ENCODE measurements around the gene GBX1. TPM values are rescaled to one million over a fixed set of nuclear protein-coding genes. Genes with fewer than 3 reads are reported as not detected.

Gene GBX1
- total RNA-seq, 2 donors from 2014 or later, result not detected

- peaks cover 8% of the 10 kb centered on the region for H3K4me1 ChIP-seq (ENCODE audit: control insufficient read depth, insufficient read depth, low read length)
- no peak for DNase-seq
- Mint-ChIP-seq H3K4me1 (peaks cover 15% of the 10 kb centered on the region), H3K9me3 (no peaks in the 10 kb centered on the region), H3K36me3 (ENCODE audit: low read depth) (peaks cover under 1% of the 10 kb centered on the region), H3K4me3 (no peak overlapping the region), H3K27ac (no peak overlapping the region), H3K27me3 (ENCODE audit: insufficient read depth) (peaks cover 41% of the 10 kb centered on the region)
- H3K27me3 ChIP-seq (ENCODE audit: control insufficient read depth, insufficient read depth, low read length, poor library complexity, severe bottlenecking), result peaks cover 6% of the 10 kb centered on the region
- TF ChIP-seq, protein P1, sequence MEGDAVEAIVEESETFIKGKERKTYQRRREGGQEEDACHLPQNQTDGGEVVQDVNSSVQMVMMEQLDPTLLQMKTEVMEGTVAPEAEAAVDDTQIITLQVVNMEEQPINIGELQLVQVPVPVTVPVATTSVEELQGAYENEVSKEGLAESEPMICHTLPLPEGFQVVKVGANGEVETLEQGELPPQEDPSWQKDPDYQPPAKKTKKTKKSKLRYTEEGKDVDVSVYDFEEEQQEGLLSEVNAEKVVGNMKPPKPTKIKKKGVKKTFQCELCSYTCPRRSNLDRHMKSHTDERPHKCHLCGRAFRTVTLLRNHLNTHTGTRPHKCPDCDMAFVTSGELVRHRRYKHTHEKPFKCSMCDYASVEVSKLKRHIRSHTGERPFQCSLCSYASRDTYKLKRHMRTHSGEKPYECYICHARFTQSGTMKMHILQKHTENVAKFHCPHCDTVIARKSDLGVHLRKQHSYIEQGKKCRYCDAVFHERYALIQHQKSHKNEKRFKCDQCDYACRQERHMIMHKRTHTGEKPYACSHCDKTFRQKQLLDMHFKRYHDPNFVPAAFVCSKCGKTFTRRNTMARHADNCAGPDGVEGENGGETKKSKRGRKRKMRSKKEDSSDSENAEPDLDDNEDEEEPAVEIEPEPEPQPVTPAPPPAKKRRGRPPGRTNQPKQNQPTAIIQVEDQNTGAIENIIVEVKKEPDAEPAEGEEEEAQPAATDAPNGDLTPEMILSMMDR (conservative IDR thresholded peaks at IDR 0.05), result no peak
- no peaks in the 10 kb centered on the region for H3K9me3 ChIP-seq (ENCODE audit: control insufficient read depth, low read length)
- WGBS, 2 experiments (ENCODE audit: insufficient coverage in 1 of 2, insufficient read length in 1 of 2), result 86 to 88% methylated on average over 9 of the region's 9 CpGs
- no peak overlapping the region for H3K9ac ChIP-seq (ENCODE audit: extremely low read depth, low read length, poor library complexity, severe bottlenecking)
- no peak overlapping the region for H3K4me3 ChIP-seq (ENCODE audit: low read length)
- no peak overlapping the region for H3K27ac ChIP-seq (ENCODE audit: low read depth, low read length)
- no peaks in the 10 kb centered on the region for H3K36me3 ChIP-seq (ENCODE audit: control insufficient read depth, insufficient read depth, low read length)
Observed at GRCh38 chr7:151207315-151207714, 39.8 kb upstream of the GBX1 start.

GRCh38 chr7:151206914-151207313, 39.4 kb upstream of the GBX1 start:
- peaks cover 6% of the 10 kb centered on the region for H3K27me3 ChIP-seq (ENCODE audit: control insufficient read depth, insufficient read depth, low read length, poor library complexity, severe bottlenecking)
- no peak overlapping the region for H3K9ac ChIP-seq (ENCODE audit: extremely low read depth, low read length, poor library complexity, severe bottlenecking)
- no peaks in the 10 kb centered on the region for H3K9me3 ChIP-seq (ENCODE audit: control insufficient read depth, low read length)
- TF ChIP-seq, protein P1 (conservative IDR thresholded peaks at IDR 0.05), result no peak
- no peak overlapping the region for H3K27ac ChIP-seq (ENCODE audit: low read depth, low read length)
- H3K36me3 ChIP-seq (ENCODE audit: control insufficient read depth, insufficient read depth, low read length), result no peaks in the 10 kb centered on the region
- Mint-ChIP-seq H3K36me3 (ENCODE audit: low read depth) (no peaks in the 10 kb centered on the region), H3K27ac (no peak overlapping the region), H3K9me3 (no peaks in the 10 kb centered on the region), H3K4me1 (peaks cover 15% of the 10 kb centered on the region), H3K27me3 (ENCODE audit: insufficient read depth) (peaks cover 44% of the 10 kb centered on the region), H3K4me3 (no peak overlapping the region)
- DNase-seq, result no peak
- WGBS, 2 experiments (ENCODE audit: insufficient coverage in 1 of 2, insufficient read length in 1 of 2), result 89 to 90% methylated on average over 9 of the region's 9 CpGs
- H3K4me3 ChIP-seq (ENCODE audit: low read length), result no peak overlapping the region
- H3K4me1 ChIP-seq (ENCODE audit: control insufficient read depth, insufficient read depth, low read length), result peaks cover 8% of the 10 kb centered on the region

- H3K4me3 ChIP-seq (ENCODE audit: low read length), result no peak overlapping the region
- no peak overlapping the region for H3K27ac Mint-ChIP-seq
- no peak overlapping the region for H3K4me3 Mint-ChIP-seq
- H3K4me1 Mint-ChIP-seq, result peaks cover 10% of the 10 kb centered on the region
- no peak overlapping the region for H3K27ac ChIP-seq (ENCODE audit: low read depth, low read length)
- no peaks in the 10 kb centered on the region for H3K36me3 ChIP-seq (ENCODE audit: control insufficient read depth, insufficient read depth, low read length)
- no peak overlapping the region for H3K9ac ChIP-seq (ENCODE audit: extremely low read depth, low read length, poor library complexity, severe bottlenecking)
- peaks cover 8% of the 10 kb centered on the region for H3K4me1 ChIP-seq (ENCODE audit: control insufficient read depth, insufficient read depth, low read length)
- TF ChIP-seq, protein P1 (conservative IDR thresholded peaks at IDR 0.05), result no peak
- H3K27me3 ChIP-seq (ENCODE audit: control insufficient read depth, insufficient read depth, low read length, poor library complexity, severe bottlenecking), result peaks cover 6% of the 10 kb centered on the region
- H3K27me3 Mint-ChIP-seq (ENCODE audit: insufficient read depth), result peaks cover 50% of the 10 kb centered on the region
- 83 to 87% methylated on average over 2 to 6 of the region's 6 CpGs for WGBS, 2 experiments (ENCODE audit: insufficient coverage in 1 of 2, insufficient read length in 1 of 2)
- H3K9me3 ChIP-seq (ENCODE audit: control insufficient read depth, low read length), result no peaks in the 10 kb centered on the region
- no peak for DNase-seq
- no peaks in the 10 kb centered on the region for H3K9me3 Mint-ChIP-seq
- H3K36me3 Mint-ChIP-seq (ENCODE audit: low read depth), result no peaks in the 10 kb centered on the region
Observed at GRCh38 chr7:151205730-151206129, 38.2 kb upstream of the GBX1 start.

All from endodermal cell (in vitro differentiated cells).